ENCODE measurements around the gene PACS1. TPM values are rescaled to one million over a fixed set of nuclear protein-coding genes. Genes with fewer than 3 reads are reported as not detected.
A peak's percentile ranks its signal among the peaks of the same experiment; 100 is the strongest.
"Not testable (repeated sequence)": the region's sequence is repeated elsewhere in the genome, so short reads cannot be mapped to it uniquely, and the experiment has no call there.

PACS1 gene
- total RNA-seq, 1 donor from 2014 or later: 5.8 TPM

- DNase-seq (ENCODE audit: low spot score): no peak
- no peak for ATAC-seq
These were observed 172.2 kb downstream of the PACS1 start for GRCh38 chr11:66242095-66242765.

- ATAC-seq: no peak
- DNase-seq (ENCODE audit: low spot score): no peak
These were observed 173.9 kb downstream of the PACS1 start for GRCh38 chr11:66243782-66244535.

GRCh38 chr11:66247295-66247694 lies 177.2 kb downstream of the PACS1 start:
- ATAC-seq (no peak), DNase-seq (ENCODE audit: low spot score) (no peak)

- ATAC-seq: no peak
These were observed 177.7 kb downstream of the PACS1 start for GRCh38 chr11:66247801-66248200.

GRCh38 chr11:66248903-66249302 lies 178.8 kb downstream of the PACS1 start:
- ATAC-seq (no peak), DNase-seq (ENCODE audit: low spot score) (no peak)

More at GRCh38 chr11:66247801-66248200, 177.7 kb downstream of the PACS1 start:
- DNase-seq (ENCODE audit: low spot score): no peak

GRCh38 chr11:66251809-66252208 lies 181.7 kb downstream of the PACS1 start:
- DNase-seq (ENCODE audit: low spot score): no peak
- no peak for ATAC-seq

- DNase-seq (ENCODE audit: low spot score); ATAC-seq: not testable (repeated sequence)
These were observed 183.0 kb downstream of the PACS1 start for GRCh38 chr11:66253081-66253480.

GRCh38 chr11:66258473-66258893 lies 188.4 kb downstream of the PACS1 start:
- no peak for DNase-seq (ENCODE audit: low spot score)

GRCh38 chr11:66259225-66259624 lies 189.2 kb downstream of the PACS1 start:
- DNase-seq (ENCODE audit: low spot score): no peak
- no peak for ATAC-seq

More at GRCh38 chr11:66258473-66258893, 188.4 kb downstream of the PACS1 start:
- ATAC-seq: peak; percentile 2

GRCh38 chr11:66259956-66260355 lies 189.9 kb downstream of the PACS1 start:
- DNase-seq (ENCODE audit: low spot score) (no peak), ATAC-seq (no peak)

- ATAC-seq (no peak), DNase-seq (ENCODE audit: low spot score) (no peak)
These were observed 191.5 kb downstream of the PACS1 start for GRCh38 chr11:66261578-66261977.

GRCh38 chr11:66262191-66262590 lies 192.1 kb downstream of the PACS1 start:
- DNase-seq (ENCODE audit: low spot score) (no peak), ATAC-seq (no peak)

GRCh38 chr11:66262696-66263095 lies 192.6 kb downstream of the PACS1 start:
- DNase-seq (ENCODE audit: low spot score): no peak
- ATAC-seq: no peak

- ATAC-seq (no peak), DNase-seq (ENCODE audit: low spot score) (no peak)
These were observed 193.2 kb downstream of the PACS1 start for GRCh38 chr11:66263231-66263630.

GRCh38 chr11:66263785-66264184 lies 193.7 kb downstream of the PACS1 start:
- DNase-seq (ENCODE audit: low spot score) (no peak), ATAC-seq (no peak)

GRCh38 chr11:66264383-66264782 lies 194.3 kb downstream of the PACS1 start:
- DNase-seq (ENCODE audit: low spot score) (no peak), ATAC-seq (no peak)

- ATAC-seq (no peak), DNase-seq (ENCODE audit: low spot score) (no peak)
These were observed 194.8 kb downstream of the PACS1 start for GRCh38 chr11:66264914-66265313.

- ATAC-seq (no peak), DNase-seq (ENCODE audit: low spot score) (no peak)
These were observed 195.7 kb downstream of the PACS1 start for GRCh38 chr11:66265531-66266377.

GRCh38 chr11:66266378-66267038 lies 196.4 kb downstream of the PACS1 start:
- no peak for ATAC-seq
- no peak for DNase-seq (ENCODE audit: low spot score)

- DNase-seq (ENCODE audit: low spot score): no peak
- ATAC-seq: no peak
These were observed 196.9 kb downstream of the PACS1 start for GRCh38 chr11:66267039-66267378.

Data from left lobe of liver (tissue), 2 donors.